HFFc6 (cell line): ENCODE results near the gene TPH1. TPM values are rescaled to one million over a fixed set of nuclear protein-coding genes. Genes with fewer than 3 reads are reported as not detected.

Experiments
- DNase-seq: peaks from one replicate; pipeline ENCODE4 v3.0.0-alpha.2; 2018
- H3K27ac Mint-ChIP-seq: 2 replicates; pipeline ENCODE4 v1.8.0; 2020; ENCODE audit warnings: mild to moderate bottlenecking, mixed read lengths
- H3K27me3 Mint-ChIP-seq: 2 replicates; pipeline ENCODE4 v1.8.0; 2021; ENCODE audit warnings: mild to moderate bottlenecking, moderate library complexity, mixed read lengths; ENCODE audit not compliant: insufficient read depth
- H3K36me3 Mint-ChIP-seq: 2 replicates; pipeline ENCODE4 v1.8.0; 2021; ENCODE audit warnings: low read depth, mixed read lengths
- H3K4me1 Mint-ChIP-seq: 2 replicates; pipeline ENCODE4 v1.8.0; 2020; ENCODE audit warnings: low read depth, mixed read lengths
- H3K4me3 Mint-ChIP-seq: 2 replicates; pipeline ENCODE4 v1.8.0; 2020; ENCODE audit warnings: mild to moderate bottlenecking, moderate library complexity, mixed read lengths
- H3K9me3 Mint-ChIP-seq: 2 replicates; pipeline ENCODE4 v1.8.0; 2020; ENCODE audit warnings: mild to moderate bottlenecking, mixed read lengths
- CTCF ChIP-seq: fragments of 200-600 bp; sonication (generic); IDR thresholded peaks from 2 replicates; pipeline ENCODE4 v1.5.0; 2021; ENCODE audit warnings: antibody characterized with exemption, mild to moderate bottlenecking
- long read RNA-seq: library from polyadenylated mRNA; unstranded; transcript quantifications from one replicate; pipeline ENCODE4 v2.0.0, GENCODE V29; 2019
- total RNA-seq, 6 experiments: library from RNA; stranded (reverse); fragmentation: NEBNext Ultra II Directional; extraction: Animal tissue kit (Norgen Biotek cat#: 25700); gene quantifications; 2 replicates in 1 of 6; 3 replicates in 5 of 6; pipeline ENCODE4 v1.2.3, GENCODE V29; 2021

TPH1 gene
- total RNA-seq, result under 1 TPM in 1 of 6 experiments, not detected in 5; 0.03 TPM
- long read RNA-seq, result 0 reads

GRCh38 chr11:18046116-18046777, at the start of gene TPH1:
TPH1 (minus strand) TSS chr11:18046269; CDS start chr11:18040762, 5,507 bp downstream.
- no peak within 1 kb of the TSS for H3K27ac Mint-ChIP-seq
- no peak for TF ChIP-seq CTCF
- peaks cover 35% of the 10 kb centered on the region for H3K27me3 Mint-ChIP-seq
- no peaks in the 10 kb centered on the region for H3K9me3 Mint-ChIP-seq
- H3K4me3 Mint-ChIP-seq, result no peak within 1 kb of the TSS
- DNase-seq, result peak; percentile 8
- no peaks in the 10 kb centered on the region for H3K36me3 Mint-ChIP-seq
- H3K4me1 Mint-ChIP-seq, result no peaks in the 10 kb centered on the region

- Mint-ChIP-seq H3K9me3 (no peaks in the 10 kb centered on the region), H3K4me1 (peaks cover 6% of the 10 kb centered on the region; the same call in 1 of the 2 replicates), H3K27ac (no peak overlapping the region), H3K4me3 (no peak overlapping the region), H3K27me3 (no peaks in the 10 kb centered on the region), H3K36me3 (peaks cover 33% of the 10 kb centered on the region)
- TF ChIP-seq CTCF, result no peak
- no peak for DNase-seq
These were observed 47.9 kb upstream of the TPH1 start for GRCh38 chr11:18093959-18094358.

GRCh38 chr11:18091731-18092130, 45.7 kb upstream of the TPH1 start:
- Mint-ChIP-seq H3K27ac (no peak overlapping the region; the same call in 1 of the 2 replicates), H3K9me3 (no peaks in the 10 kb centered on the region), H3K27me3 (no peaks in the 10 kb centered on the region), H3K36me3 (peaks cover 33% of the 10 kb centered on the region), H3K4me3 (no peak overlapping the region), H3K4me1 (peaks cover 14% of the 10 kb centered on the region; the same call in 1 of the 2 replicates)
- TF ChIP-seq CTCF, result no peak
- peak; percentile 5 for DNase-seq

- no peaks in the 10 kb centered on the region for H3K9me3 Mint-ChIP-seq
These were observed 42.9 kb upstream of the TPH1 start for GRCh38 chr11:18088966-18089365.

GRCh38 chr11:18088366-18088765, 42.3 kb upstream of the TPH1 start:
- no peak for TF ChIP-seq CTCF
- Mint-ChIP-seq H3K27me3 (no peaks in the 10 kb centered on the region), H3K4me3 (no peak overlapping the region), H3K36me3 (peaks cover 24% of the 10 kb centered on the region), H3K4me1 (peaks cover 22% of the 10 kb centered on the region), H3K9me3 (no peaks in the 10 kb centered on the region), H3K27ac (no peak overlapping the region)
- DNase-seq, result no peak

More at GRCh38 chr11:18088966-18089365, 42.9 kb upstream of the TPH1 start:
- TF ChIP-seq CTCF, result no peak
- Mint-ChIP-seq H3K4me1 (peaks cover 21% of the 10 kb centered on the region), H3K36me3 (peaks cover 30% of the 10 kb centered on the region), H3K4me3 (no peak overlapping the region), H3K27me3 (no peaks in the 10 kb centered on the region), H3K27ac (no peak overlapping the region)
- DNase-seq, result no peak
